ENCODE data around the gene FAM184A. TPM values are rescaled to one million over a fixed set of nuclear protein-coding genes. Genes with fewer than 3 reads are reported as not detected.

The FAM184A gene
- total RNA-seq, 2 donors from 2014 or later: 6.5 to 9.9 TPM

- Histone ChIP-seq H3K27ac (no peak overlapping the region), H3K36me3 (replicated peaks in 1 of 2; ENCODE audit: insufficient read depth in 1 of 2, low read depth in 2 of 2) (no peaks in the 10 kb centered on the region), H3K4me1 (no peaks in the 10 kb centered on the region), H3K27me3 (no peaks in the 10 kb centered on the region), H3K9me3 (no peaks in the 10 kb centered on the region), H3K4me3 (no peak overlapping the region)
- intact Hi-C loops (cut with DNase I): no loop called here
- TF ChIP-seq POLR2A (IDR thresholded peaks at IDR 0.05): no peak
- TF ChIP-seq CTCF (IDR thresholded peaks at IDR 0.05): peak in 2 of 7 experiments; percentile 7 to 16
- no peak for DNase-seq
- ATAC-seq: no peak
These were observed 115.5 kb downstream of the FAM184A start for GRCh38 chr6:118963003-118963402.

GRCh38 chr6:118959903-118960302, 118.6 kb downstream of the FAM184A start:
- intact Hi-C loops (cut with DNase I): no loop called here
- Histone ChIP-seq H3K36me3 (replicated peaks in 1 of 2; ENCODE audit: insufficient read depth in 1 of 2, low read depth in 2 of 2) (no peaks in the 10 kb centered on the region), H3K4me3 (no peak overlapping the region), H3K27ac (no peak overlapping the region), H3K4me1 (no peaks in the 10 kb centered on the region), H3K27me3 (no peaks in the 10 kb centered on the region), H3K9me3 (no peaks in the 10 kb centered on the region)
- no peak for DNase-seq
- no peak for ATAC-seq
- TF ChIP-seq POLR2A (IDR thresholded peaks at IDR 0.05): no peak
- no peak for TF ChIP-seq CTCF (IDR thresholded peaks at IDR 0.05)
- 83 to 95% methylated on average over 4 of the region's 4 CpGs for WGBS, 2 donors

- TF ChIP-seq CTCF (IDR thresholded peaks at IDR 0.05): no peak
- no peak for TF ChIP-seq POLR2A (IDR thresholded peaks at IDR 0.05)
- DNase-seq (no peak), ATAC-seq (no peak)
- intact Hi-C loops (cut with DNase I): no loop called here
- Histone ChIP-seq H3K27me3 (no peaks in the 10 kb centered on the region), H3K27ac (no peak overlapping the region), H3K36me3 (replicated peaks in 1 of 2; ENCODE audit: insufficient read depth in 1 of 2, low read depth in 2 of 2) (no peaks in the 10 kb centered on the region), H3K9me3 (no peaks in the 10 kb centered on the region), H3K4me3 (no peak overlapping the region), H3K4me1 (no peaks in the 10 kb centered on the region)
- WGBS, 2 donors: 83 to 93% methylated on average over 2 of the region's 2 CpGs
These were observed 125.1 kb downstream of the FAM184A start for GRCh38 chr6:118953391-118953790.

GRCh38 chr6:118952683-118953082, 125.8 kb downstream of the FAM184A start:
- WGBS, 2 donors: 94 to 98% methylated on average over 2 of the region's 2 CpGs
- ATAC-seq (no peak), DNase-seq (no peak)
- Histone ChIP-seq H3K9me3 (no peaks in the 10 kb centered on the region), H3K27me3 (no peaks in the 10 kb centered on the region), H3K36me3 (replicated peaks in 1 of 2; ENCODE audit: insufficient read depth in 1 of 2, low read depth in 2 of 2) (no peaks in the 10 kb centered on the region), H3K4me1 (no peaks in the 10 kb centered on the region), H3K27ac (no peak overlapping the region), H3K4me3 (no peak overlapping the region)
- intact Hi-C loops (cut with DNase I): no loop called here
- TF ChIP-seq POLR2A (IDR thresholded peaks at IDR 0.05): no peak

GRCh38 chr6:118945217-118945616, 133.2 kb downstream of the FAM184A start:
- no peaks in the 10 kb centered on the region for H3K9me3 ChIP-seq
- TF ChIP-seq CTCF (IDR thresholded peaks at IDR 0.05) (no peak), POLR2A (IDR thresholded peaks at IDR 0.05) (no peak)
- DNase-seq (no peak), ATAC-seq (no peak)
- H3K27me3 ChIP-seq: no peaks in the 10 kb centered on the region
- H3K4me3 ChIP-seq: no peak overlapping the region
- intact Hi-C loops (cut with DNase I): no loop called here
- H3K27ac ChIP-seq: no peak overlapping the region
- H3K36me3 ChIP-seq (replicated peaks in 1 of 2; ENCODE audit: insufficient read depth in 1 of 2, low read depth in 2 of 2): no peaks in the 10 kb centered on the region
- H3K4me1 ChIP-seq: no peaks in the 10 kb centered on the region
